Measurements from ENCODE around the gene ZNF595.
"Not testable (repeated sequence)": the region's sequence is repeated elsewhere in the genome, so short reads cannot be mapped to it uniquely, and the experiment has no call there.

The ZNF595 gene

DNA sequence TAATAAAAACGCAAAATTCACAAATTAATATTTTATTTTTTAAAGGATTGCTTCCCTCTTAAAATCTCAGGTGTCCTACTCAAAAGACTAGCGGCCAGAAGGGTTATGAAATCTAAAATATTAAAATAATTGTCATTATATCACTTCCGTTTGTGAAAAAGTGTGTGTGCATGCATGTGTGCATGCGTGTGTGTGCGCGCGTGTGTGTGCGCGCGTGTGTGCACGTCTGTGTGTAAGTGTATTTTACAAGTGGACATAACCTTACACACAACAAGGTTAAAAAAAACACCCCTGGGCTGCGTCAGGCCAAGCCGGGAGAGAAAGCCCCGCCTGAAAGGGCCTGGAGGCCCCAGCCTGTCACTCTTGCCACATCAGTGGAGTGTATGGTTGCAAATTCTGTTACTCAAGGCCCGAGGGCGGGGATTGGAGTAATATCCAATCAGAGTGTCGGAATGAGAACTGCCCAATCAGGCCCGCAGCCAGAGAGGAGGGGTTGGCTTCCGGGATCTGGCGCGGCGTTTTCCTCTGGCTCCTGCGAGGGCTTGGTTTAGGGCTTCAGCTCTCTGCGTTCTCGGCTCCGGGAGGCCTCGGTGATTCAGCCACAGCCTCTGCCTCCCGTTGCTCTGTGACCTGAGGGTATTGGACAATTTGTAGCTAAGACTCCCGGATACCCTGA lies at the start of gene ZNF595:
Gene ZNF595 (plus strand): TSS at position 518 of the 676 bp plus-strand sequence. CDS start 168 bp downstream, outside the sequence.
- DNase-seq: not testable (repeated sequence)

DNA sequence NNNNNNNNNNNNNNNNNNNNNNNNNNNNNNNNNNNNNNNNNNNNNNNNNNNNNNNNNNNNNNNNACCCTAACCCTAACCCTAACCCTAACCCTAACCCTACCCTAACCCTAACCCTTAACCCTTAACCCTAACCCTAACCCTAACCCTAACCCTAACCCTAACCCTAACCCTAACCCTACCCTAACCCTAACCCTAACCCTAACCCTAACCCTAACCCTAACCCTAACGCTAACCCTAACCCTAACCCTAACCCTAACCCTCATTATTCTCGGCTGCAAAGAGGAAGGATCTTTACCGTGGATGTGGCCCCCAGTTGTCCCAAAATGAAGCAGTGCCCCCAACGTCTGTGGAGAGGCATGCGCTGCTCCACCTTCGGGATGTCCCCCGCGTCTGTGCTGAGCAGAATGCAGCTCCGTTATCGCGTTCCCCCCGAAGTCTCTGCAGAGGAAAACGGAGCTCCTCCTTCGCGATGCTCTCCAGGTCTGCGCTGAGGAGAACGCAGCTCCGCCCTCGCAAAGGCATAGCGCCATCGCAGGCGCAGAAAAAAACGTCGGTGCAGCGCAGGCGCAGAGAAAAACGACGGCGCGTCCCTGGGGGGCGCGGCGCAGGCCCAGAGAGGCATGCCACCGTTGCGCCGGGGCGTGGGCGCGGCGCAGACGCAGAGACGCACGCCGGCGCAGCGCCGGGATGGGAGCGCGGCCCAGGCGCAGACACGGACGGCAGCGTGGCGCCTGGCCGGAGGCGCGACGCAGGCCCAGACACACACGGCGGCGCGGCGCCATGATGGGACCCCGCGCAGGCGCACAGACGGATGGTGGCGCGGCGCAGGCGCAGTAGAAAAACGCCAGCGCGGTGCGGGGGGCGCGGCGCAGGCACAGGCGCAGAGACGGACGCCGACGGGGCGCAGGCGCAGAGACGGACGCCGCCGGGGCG lies 42.9 kb upstream of the ZNF595 start:
- not testable (repeated sequence) for DNase-seq

DNA sequence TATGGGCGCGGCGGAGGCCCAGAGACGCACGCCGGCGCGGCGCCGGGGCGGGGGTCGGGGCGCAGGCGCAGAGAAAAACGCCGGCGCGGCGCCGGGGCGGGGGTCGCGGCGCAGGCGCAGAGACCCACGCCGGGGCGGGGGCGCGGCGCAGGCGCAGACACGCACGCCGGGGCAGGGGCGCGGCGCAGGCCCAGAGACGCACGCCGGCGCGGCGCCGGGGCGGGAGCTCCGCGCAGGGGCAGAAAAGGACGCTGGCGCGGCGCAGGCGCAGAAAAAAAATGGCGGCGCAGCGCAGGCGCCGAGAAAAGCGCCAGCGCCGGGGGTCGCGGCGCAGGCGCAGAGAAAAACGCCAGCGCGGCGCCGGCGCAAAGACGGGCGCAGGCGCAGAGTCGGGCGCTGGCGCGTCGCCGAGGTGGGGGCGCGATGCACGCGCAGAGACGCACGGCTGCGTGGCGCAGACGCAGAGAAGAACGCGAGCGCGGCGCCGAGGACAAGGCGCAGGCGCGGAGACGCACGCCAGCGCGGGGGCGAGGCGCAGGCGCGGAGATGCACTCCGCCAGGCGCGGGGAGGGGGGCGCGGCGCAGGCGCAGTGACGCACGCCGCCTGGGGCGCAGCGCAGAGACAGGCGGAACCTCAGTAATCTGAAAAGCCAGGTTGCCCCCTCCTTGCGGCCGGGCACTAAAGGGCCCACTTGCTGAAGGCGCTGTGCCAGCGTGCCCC lies 41.9 kb upstream of the ZNF595 start:
- not testable (repeated sequence) for DNase-seq

DNA sequence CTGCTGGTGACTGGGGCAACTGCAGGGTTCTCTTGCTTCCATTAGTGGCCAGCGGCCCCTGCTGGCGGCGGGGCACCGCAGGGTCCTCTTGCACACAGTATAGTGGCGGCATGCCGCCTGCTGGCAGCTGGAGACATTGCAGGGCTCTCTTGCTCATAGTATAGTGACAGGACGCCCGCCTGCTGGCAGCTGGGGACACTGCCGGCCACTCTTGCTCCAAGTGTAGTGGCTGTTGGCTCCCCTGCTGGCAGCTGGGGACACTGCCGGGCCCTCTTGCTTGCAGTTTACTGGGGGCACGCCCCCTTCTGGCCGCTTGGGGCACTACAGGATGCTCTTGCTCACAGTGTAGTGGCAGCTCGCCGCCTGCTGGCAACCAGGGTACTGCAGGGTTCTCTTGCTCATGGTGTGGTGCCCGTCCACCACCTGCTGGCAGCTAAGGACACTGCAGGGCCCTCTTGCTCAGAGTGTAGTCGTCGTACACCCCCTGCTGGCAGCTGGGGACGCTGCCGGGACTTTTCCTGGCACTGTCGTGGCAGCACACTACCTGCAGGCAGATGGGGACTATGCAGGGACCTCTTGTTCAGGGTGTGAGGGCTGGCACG lies 41.2 kb upstream of the ZNF595 start:
- DNase-seq: not testable (repeated sequence)

DNA sequence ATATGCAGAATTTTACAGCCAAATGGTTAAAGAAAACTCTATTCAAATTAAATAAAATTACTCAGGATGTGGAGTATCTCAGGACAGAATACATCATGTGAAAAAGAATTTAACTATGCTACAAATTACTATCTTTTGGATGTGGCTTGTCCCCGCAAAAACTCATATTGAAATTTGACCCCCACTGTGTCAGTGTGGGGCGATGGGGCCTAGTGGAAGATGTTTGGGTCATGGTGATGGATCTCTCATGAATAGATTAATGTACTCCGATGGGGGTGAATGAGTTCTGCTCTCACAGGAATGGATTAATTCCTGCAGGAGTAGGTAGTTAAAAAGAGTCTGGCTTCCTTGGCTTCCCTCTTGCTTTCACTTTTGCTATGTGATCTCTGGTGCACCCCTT lies 35.0 kb upstream of the ZNF595 start:
- DNase-seq: not testable (repeated sequence)

DNA sequence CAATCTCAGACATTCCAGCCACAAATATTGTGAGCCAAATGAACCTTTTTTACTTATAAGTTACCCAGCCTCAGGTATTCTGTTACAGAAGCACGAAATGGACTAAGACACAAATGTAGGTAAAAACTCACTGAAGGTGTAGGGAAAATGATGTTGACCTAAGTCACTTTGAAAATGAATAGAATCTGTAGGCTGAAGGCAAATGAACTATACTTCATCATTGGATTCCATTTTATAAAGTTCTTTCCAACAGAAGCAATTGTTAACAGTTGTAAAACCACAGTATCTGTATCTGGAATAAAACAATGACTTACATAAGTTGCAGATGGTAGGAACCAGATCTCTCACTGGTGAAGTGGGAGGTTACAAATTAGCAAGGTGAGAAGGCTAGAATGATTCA lies 34.5 kb upstream of the ZNF595 start:
- DNase-seq: not testable (repeated sequence)

DNA sequence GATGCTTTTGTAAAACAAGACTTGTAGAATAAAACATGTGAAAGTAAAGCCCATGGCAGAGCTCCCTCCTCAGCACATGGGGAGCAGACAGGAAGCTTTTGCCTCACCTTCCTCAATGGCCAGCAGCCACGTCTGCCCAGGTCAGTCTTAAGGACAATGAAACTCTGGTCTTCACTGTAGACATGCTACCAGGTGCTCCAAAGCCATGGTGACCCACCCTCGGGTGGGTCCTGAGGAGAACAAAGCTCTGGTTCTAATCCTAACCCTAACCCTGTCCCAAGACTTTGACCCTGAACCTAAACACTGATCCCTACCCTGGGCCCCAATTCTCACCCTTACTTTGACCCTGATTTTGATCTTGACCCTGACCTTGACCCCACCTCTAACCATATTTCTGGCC lies 30.2 kb upstream of the ZNF595 start:
- DNase-seq: not testable (repeated sequence)

DNA sequence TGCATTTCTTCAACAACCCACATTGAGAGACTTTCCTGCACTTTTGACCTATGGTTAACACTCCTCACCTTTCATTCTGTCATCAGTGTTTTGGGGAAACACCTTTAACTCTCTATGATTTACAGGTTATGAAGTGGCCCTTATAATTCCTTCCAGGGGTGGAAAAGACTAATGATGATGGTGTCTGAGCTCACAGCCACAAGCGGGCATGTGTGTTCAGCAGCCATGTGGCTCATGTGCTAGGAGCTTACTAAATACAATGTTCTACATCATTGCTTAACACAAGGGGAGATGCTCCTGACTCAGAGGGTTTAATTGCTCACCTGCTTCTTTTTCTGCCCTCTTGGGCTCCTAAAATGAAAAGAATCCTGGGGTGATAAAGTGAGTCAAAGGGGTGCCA lies 28.8 kb upstream of the ZNF595 start:
- not testable (repeated sequence) for DNase-seq

DNA sequence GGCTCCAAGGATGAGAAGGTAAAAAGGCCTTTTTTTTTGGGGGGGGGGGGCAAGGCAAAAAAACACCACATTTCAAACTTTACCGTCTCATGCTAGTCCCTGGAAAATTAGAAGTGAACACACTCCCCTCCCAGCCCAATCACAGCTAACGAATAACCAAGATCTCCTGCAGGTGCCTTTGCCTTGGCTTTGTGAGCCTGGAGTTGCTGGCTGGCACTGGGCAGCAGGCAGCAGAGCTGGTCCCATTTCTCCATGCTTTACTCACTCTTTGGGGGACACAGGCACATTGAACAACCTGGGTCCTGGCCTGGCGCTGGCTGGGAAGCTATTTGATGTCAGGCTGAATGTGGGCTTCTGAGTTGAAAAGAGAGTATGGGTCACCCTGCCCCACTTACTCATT lies 25.6 kb upstream of the ZNF595 start:
- not testable (repeated sequence) for DNase-seq

DNA sequence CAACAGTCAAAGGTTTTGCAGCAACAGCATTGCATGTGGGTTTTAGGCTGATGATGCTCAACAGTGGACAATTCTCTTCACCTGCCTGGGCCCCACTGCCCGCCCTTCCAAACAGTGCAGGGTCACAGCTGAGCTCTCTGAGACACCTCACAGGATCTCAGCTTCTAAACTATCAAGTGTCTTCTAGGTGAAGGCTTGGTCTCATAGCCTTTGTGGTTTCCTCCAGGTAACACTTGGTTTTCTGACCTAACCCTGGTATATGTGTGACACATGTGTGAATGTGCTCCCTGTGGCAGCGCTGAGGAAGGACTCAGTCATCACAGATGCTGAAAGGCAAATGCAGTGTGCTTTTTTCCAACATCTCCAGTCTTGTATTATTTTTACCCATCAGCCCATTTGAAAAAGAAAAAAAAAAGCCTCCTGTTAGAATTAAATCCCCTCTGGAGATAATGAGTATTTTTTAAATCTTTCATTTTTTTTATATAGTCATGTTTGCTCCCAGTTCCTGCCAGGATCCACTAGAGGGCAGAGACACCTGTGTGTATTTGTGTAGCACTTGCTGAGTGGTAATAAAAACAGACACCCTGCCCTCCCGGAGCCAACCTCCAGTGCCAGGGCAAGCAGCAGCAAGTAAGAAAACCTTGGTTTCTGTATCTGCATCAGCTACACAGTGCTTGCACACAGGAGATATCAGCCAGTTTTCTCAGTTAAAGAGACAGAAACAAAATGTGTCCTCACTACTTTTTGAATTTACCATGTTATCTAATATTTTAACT lies 24.2 kb upstream of the ZNF595 start:
- DNase-seq: not testable (repeated sequence)

DNA sequence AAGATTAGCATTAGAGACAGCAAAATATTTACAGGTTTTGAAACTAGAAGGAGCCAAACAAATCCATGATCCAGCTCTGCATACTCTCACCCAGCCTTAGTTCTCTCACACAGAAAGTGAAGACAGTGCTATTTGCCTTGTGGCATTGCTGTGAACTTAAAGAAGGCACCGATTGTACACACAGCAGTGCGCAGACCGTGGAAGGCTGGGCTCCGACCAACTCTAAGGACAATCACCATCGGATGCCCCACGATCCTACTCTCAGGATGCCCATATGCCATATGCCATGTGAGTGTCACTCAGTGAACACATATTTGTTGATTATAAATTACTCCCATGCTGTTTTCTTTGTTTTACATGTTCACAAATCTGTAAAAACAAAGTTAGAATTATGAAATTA lies 19.8 kb upstream of the ZNF595 start:
- DNase-seq: not testable (repeated sequence)

DNA sequence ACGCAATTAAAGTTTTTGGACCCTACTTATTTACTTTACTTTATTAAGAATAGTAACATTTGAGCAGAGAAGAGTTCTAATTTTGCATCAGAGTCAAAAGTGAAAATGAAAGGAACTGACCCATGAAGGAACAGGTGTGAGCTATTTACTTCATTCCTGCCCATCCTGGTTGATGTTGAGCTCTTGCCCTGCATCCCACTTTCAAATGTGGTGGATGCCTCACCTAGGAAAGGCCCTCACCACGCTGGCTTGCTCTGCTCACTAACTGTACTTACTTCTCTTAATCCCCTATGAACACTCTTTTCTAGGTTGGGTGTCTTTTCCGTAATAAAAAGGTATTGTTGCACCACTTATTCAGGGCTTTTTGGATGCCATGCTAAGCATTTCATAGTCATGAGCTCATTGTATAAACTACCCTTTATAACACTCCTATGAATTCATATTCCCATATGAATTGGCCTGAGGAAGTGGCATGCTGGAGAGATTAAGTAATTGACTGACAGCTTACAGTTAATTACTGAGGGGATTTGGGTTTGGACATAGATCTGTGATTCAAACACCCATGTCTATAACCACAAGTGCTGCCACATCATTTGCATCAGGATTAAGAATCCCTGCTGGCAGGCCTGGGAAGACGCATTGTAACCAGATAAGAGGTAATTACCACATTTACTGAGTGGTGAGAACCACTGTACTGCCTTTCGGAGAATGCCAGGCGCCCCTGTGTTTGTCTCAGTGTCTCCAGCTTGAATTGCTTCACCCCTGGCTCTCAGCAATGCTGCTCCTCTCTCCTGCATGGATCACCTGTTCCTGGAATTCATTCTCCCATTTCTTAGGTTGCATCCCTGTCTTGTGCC lies 16.3 kb upstream of the ZNF595 start:
- not testable (repeated sequence) for DNase-seq

DNA sequence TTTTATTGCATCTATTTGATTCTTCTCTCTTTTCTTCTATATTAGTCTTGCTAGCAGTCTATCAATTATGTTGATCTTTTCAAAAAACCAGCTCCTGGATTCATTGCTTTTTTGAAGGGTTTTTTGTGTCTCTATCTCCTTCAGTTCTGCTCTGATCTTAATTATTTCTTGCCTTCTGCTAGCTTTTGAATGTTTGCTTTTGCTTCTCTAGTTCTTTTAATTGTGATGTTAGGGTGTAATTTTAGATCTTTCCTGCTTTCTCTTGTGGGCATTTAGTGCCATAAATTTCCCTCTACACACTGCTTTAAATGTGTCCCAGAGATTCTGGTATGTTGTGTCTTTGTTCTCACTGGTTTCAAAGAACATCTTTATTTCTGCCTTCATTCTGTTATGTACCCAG lies 14.9 kb upstream of the ZNF595 start:
- DNase-seq: not testable (repeated sequence)

DNA sequence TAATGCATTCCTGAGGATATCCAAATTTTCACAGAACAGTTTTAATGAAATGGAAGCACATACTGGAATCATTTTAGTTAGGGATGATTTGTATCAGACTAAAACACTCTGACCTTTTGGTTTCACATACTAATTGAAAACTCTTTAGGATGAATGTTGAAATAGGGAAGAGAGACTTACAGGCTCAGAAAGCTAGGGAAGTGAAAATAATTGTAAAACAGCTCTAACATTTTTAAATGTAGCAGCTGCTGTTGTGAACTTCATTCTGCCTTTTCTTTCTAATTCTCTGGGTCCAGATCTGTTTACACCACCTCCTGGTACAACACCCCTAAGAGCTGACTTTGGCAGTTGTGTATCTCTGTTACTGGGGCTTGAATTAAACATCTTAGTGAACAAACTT lies 9.7 kb upstream of the ZNF595 start:
- DNase-seq: not testable (repeated sequence)

DNA sequence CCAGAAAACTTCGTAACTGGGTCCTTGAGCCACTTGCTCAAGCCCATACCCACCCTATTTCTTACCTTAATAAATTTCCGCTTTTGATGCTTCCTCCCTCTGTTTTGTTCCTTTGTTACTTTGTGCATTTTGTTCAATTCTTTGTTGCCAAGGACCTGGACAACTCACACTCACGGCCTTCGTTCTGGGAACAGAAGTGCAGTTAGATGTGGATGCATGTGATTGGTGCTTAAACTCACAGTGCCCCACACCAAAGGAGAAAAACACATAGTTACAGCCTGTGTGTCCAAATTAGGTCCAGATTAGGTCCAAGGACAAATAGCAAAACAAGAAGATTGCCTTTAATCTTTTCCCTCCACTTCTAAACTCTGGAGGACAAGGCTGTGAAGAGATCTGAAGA lies 1.9 kb upstream of the ZNF595 start:
- DNase-seq: not testable (repeated sequence)

DNA sequence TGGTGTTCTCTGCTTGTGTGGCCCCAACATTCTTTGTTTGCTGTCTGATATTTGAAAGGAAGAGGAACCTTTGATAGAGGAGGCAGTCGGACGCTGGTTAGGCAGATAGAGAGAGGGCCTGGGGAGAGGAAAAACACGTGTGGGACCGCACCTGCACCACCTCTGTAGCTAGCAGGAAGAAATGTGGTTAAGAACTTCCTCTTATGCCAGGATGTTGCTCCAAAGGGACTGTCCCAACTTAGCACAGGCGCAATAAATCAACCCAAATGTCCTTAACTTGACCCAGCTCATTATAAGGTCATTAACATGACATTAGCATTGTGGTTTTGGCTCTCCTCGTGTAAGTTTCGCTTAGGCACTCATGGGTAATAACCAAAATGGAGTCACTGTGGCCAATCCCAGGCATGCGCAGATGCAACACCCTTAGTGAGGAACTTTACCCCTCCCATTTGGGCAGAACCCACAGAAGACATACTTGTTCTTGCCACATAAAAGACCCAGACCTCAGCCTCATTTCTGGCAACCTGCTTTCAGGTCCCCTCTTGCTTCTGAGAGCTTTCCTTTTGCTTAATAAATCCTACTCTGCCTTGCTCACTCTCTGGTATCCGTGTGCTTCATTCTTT lies 1.4 kb upstream of the ZNF595 start:
- not testable (repeated sequence) for DNase-seq

DNA sequence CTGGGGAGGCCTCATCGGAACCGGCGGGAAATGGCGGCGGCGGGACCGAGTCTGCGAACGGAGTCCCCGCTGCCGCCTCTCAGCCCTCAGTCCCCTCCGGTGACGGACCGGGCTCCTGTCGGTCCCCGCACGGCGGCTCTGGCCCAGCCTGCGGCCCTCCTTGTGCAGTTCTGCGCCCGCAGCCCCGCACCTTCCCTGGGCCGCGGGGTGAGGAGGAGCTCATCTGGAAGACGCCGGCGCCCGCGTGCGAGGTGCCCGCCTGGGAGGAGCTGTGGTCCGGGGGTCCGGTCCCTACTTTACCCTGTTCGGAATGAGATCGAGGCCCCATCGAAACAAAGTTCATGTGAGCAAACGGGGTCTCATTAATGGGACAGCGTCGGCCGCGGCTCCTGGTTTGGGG lies 400 bp downstream of the ZNF595 start:
- not testable (repeated sequence) for DNase-seq

DNA sequence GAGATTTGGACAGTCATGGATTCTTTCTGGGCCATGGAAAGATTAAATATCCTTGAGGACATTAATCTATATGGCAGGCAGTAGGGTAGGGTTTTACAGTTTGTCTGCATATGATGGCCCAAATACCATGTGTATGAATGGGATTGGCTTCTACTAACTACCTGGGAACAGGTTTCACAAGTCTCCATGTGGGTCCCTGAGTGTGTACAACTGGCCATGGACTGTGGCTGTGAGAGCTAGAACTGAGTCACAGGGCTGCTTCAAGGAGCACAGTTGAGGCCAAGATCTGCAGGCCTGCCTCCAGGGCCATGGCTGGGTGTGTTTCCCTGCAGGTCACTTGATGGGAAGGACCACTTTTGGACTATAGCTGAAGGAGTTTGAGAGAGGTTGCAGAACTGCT lies 11.6 kb downstream of the ZNF595 start:
- not testable (repeated sequence) for DNase-seq

DNA sequence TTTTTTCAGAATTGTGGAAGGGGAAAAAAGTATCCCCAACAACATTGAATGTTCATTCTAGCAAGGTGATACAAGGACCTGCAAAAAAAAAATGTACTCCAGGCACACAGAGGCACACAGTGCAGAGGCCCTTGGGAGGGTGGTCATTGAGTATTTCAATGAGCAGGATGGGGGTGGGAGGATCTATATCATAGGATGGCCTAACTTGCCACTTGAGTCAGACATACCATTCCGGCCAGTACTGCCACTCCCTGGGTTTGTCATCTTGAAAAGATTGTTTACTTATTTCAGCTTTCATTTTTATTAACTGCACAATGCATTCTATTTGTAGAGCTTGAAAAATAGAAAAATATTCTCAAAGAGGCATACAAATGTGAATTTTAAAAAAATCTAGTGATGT lies 18.7 kb downstream of the ZNF595 start:
- no peak for DNase-seq

DNA sequence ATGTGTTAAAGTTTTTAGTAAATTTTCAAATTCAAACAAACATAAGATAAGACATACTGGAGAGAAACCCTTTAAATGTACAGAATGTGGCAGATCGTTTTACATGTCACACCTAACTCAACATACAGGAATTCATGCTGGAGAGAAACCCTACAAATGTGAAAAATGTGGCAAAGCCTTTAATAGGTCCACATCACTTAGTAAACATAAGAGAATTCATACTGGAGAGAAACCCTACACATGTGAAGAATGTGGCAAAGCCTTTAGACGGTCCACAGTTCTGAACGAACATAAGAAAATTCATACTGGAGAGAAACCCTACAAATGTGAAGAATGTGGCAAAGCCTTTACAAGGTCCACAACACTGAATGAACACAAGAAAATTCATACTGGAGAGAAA lies 32.8 kb downstream of the ZNF595 start:
- no peak for DNase-seq

Measured in SHP77 (cell line).